ENCODE measurements around the gene GINM1. TPM values are rescaled to one million over a fixed set of nuclear protein-coding genes. Genes with fewer than 3 reads are reported as not detected.
A peak's percentile ranks its signal among the peaks of the same experiment; 100 is the strongest.

GINM1 gene, protein sequence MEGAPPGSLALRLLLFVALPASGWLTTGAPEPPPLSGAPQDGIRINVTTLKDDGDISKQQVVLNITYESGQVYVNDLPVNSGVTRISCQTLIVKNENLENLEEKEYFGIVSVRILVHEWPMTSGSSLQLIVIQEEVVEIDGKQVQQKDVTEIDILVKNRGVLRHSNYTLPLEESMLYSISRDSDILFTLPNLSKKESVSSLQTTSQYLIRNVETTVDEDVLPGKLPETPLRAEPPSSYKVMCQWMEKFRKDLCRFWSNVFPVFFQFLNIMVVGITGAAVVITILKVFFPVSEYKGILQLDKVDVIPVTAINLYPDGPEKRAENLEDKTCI
- 18.6 TPM for total RNA-seq

DNA sequence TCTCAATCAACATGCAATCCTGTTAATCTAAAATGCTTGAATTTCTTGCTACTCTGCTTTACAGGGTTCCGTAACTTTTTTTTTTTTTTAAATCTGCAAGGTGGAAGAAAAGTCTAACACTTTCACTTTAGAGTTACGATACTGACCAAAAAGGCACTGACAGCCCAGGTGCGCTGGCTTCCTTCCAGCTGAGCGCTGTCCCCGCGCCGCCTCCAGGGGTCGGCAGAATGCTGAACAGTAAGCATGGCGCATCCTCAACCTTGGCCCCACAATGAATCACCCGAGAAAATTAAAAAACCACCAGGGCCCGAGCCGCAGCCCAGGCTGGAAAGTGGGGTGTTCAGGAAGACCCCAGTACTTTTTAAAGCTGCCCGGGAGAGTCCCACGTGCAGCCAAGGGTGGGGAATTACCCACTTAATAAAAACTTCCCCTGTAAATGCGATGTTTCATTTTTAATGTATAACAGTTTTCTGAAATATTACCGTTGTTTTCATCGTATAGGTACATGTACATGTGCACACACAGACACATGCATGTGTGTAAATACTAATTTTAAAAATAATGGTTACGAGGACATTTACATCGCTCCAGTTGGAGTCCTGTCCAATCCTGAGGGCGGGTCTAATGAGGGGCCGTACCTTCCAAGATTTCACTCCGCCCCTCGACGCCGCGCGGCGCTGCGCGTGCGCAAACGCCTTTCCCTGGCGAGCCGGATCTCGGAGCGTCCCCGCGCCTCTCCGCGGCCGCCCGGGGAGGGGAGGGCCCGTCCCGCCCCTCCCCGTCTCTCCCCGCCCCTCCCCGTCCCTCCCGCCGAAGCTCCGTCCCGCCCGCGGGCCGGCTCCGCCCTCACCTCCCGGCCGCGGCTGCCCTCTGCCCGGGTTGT lies at the start of gene GINM1:
Gene GINM1 (plus strand): TSS at position 849 of the 883 bp plus-strand sequence. CDS start 40 bp downstream, outside the sequence.
- ATAC-seq: peak; percentile 92
- DNase-seq (ENCODE audit: low spot score): peak; percentile 97

DNA sequence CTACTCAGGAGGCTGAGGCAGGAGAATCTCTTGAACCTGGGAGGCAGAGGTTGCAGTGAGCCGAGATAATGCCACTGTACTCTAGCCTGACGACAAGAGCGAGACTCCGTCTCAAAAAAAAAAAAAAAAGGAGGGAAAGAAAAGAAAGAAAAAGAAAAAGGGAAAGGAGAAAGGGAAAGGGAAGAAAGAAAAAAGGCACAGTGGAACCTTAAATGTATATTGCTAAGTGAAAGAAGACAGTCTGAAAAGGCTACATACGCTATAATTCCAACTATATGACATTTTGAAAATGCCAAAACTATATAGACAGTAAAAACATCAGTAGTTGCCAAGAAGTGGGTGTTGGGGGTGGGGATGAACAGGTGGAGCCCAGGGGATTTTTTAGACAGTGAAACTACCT lies 36.5 kb upstream of the GINM1 start:
- DNase-seq (ENCODE audit: low spot score): no peak
- no peak for ATAC-seq

DNA sequence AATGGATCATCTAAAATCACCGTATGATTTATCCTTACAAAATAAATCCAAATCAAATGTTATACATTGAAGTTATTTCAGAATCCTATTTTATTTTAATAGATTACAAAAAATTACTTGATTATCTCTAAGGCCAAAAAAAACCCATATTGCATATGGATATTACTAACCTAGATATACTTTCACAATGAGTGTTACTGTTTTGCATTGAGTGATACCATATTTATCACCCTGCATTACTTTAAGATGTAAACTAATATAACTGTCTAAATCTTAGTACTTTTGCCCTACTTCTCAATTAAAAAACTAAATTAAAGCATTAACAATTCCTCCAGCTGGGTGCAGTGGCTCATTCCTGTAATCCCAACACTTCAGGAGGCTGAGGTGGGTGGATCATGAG lies 31.4 kb upstream of the GINM1 start:
- ATAC-seq (no peak), DNase-seq (ENCODE audit: low spot score) (no peak)

DNA sequence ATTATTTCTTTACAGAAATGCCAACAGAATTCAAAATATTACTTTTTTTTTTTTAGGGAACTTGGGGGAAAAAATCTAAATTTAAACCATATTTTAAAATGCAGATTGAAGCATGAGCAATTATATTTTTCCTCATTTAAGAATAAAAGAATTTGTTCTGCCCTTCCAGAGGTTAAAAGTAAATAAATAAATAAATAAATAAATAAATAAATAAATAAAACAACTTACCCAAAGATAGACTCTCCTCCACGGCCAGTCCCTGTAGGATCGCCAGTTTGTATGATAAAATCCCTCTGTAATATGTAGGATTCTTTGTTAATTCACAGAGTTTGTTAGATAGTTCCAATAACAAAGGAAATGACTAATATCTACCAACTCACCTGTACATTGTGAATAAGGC lies 25.0 kb upstream of the GINM1 start:
- no peak for DNase-seq (ENCODE audit: low spot score)
- no peak for ATAC-seq

DNA sequence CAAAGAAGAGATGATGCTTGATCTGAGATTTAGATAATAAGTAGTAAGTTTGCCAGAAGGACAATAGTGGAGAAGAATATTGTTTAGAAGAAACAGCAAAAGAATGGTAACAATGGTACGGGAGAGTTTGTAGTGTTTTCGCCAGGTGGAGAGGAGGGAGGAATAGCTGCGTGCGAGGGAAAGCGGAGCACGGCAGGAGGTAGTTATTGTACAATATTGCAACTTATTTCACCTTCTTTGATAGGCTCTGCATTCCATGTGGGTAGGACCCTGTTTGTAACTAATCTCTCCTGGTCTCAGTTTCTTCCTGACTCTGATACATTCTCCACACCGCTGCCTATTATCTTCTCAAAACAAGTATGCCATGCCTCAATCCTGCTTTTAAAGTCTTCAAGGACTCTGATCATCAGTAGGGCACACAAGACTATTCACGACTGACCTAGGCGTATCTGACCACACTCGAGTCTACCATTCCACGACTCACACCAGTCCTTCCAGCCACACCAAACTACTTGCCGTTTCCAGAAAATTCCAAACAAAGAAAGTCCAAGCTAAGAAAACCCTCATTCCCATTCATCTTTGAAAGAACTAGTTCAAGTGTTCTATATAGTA lies 21.4 kb upstream of the GINM1 start:
- ATAC-seq: no peak
- DNase-seq (ENCODE audit: low spot score): no peak

DNA sequence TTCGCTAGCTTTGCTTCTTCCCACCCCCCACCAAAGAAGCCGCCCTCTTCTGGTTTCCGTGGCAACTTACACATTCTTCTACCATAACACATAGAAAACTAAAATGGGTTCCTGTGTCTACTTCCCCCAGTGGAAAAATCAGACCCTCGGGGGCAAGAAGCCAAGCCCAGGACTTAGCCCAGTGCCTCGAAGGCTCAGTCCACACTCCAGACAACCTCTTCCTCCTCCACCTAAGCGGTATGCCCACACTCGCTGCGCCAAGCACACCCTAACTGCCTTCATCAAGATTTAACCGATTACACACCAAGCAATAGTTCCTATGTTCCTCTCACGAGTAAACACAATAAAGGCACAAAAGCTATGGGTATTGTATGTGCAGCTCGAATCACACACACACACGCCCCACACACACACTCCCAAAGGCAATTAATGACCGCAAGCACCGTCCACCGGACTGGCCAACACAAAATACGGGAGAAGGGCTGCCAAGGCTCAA lies 20.9 kb upstream of the GINM1 start:
- DNase-seq (ENCODE audit: low spot score) (no peak), ATAC-seq (peak; percentile 40)

DNA sequence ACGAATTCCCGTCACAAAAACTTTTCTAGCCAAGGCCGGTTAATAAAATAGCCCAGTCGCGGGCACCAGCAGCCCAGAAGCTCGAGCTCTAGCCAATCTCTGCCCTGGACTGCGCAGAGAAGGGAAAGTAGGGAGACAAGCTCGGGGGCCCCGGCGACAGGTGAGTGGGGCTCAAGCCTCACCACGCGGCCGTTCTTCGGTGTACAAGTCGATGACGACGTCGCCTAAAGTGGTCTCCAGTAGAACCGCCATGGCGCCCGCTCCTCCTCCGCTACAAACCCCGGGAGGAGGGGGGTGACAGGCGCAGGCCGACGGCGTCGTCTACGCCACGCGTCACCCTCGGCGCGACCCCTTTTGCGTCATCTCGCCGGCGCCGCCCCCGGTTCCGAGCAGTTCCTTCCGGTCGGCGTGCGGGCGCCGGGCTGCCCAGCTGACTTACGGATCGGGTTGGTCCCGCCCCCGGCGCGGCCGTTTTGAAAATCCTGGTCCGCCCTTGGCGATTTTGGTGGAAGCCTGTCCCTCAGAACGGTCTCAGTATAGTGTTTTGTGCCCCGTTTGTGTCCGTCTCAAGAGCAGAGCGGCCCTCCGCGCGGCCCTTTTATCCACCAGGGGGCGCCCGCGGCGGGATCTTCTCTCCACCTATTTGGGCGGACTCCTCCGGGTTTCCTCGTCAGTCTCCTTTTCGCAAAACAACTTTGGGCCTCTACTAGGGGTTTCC lies 20.3 kb upstream of the GINM1 start, which contains the start of gene PPIL4:
Gene PPIL4 (minus strand): TSS at position 290 of the 718 bp plus-strand sequence. CDS start 38 bp downstream, at position 252.
- DNase-seq (ENCODE audit: low spot score) (peak; percentile 97), ATAC-seq (peak; percentile 96)

DNA sequence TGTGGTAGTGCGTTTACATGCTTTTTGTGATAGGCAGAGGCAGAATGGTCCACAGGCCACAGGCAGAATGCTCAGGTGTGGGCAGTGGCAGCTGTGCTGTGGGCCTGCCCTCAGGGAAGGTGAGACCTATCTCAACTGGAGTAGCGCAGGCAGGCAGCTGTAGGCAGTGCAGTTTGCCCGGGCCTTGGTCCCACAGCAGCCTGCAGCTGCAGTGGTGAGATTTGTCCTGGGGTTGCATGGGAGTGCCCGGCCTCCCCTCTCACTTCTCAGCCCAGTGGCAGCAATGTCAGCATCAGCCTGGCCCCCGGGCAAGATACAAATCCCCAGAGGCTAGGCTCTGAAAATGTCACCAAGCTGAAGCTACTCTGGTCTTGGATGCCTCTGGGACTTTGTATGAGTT lies 14.3 kb upstream of the GINM1 start:
- ATAC-seq (no peak), DNase-seq (ENCODE audit: low spot score) (no peak)

DNA sequence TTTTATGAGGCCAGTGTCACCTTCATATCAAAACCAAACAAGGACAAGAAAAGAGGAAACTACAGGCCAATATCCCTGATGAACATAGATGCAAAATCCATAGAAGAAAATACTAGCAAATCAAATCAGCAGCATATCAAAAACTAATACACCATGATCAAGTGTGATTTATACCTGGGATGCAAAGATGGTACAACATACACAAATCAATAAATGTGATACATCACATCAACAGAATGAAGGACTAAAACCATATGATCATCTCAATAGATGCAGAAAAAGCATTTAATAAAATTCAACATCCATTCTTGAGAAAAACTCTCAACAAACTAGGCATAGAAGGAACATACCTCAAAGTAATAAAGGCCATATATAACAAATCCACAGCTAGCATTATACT lies 8.1 kb upstream of the GINM1 start:
- DNase-seq (ENCODE audit: low spot score) (no peak), ATAC-seq (no peak)

DNA sequence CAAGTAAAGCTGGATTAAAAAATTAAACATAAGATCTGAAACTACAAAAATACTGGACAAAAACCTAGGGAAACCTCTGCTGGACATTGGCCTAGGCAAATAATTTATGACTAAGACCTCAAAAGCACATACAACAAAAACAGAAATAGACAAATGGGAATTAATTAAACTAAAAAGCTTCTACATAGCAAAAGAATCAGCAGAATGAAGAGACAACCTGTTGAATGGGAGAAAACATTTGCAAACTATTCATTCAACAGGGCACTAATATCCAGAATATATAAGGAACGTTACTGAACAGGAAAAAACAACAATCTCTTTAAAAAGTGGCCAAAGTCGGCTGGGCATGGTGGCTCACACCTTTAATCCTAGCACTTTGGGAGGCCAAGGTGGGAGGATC lies 6.8 kb upstream of the GINM1 start:
- ATAC-seq (no peak), DNase-seq (ENCODE audit: low spot score) (no peak)

DNA sequence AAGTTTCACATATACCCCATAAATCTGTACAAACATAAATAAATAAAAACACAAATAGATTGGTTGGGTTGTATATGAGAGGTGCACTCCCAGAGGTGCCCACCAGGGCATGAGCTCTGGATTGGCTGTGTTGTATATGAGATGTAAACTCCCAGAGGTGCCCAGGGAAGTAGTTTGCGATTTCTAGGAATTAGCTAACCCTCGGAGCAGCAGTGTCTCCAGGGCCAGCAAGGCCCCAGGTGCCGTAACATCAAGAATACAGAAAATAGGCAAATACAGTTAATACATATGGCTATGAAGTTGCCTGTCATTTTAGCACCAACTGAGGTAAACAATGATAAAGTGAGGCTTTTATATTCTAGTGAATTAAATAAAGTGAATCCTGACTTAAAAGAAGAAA lies 5.4 kb upstream of the GINM1 start:
- no peak for ATAC-seq
- no peak for DNase-seq (ENCODE audit: low spot score)

DNA sequence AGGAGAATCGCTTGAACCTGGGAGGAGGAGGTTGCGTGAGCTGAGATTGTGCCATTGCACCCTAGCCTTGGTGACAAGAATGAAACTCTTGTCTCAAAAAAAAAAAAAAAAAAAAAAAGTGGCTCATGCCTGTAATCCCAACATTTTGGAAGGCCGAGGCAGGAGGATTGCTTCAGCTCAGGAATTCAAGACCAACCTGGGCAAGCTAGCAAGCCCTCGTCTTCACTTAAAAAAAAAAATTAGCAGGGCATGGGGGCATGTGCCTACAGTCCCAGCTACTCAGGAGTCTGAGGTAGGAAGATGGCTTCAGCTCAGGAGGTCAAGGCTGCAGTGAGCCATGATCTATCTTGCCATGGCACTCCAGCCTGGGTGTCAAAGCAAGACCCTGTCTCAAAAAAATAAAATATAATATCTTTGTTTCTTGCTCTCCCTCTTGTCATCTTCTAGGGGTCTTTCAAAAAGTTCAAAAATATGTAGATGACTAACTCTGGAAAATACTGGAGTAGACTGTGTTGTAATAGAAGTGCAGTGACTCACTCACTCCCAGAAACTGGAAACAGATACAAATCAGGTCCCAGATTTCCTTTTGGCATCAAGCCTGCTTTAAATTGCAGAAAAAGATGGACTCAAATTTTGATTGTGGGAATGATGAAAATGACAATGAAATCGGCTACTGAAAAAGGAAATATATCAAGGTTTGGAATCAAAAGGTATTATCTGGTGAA lies 2.8 kb upstream of the GINM1 start:
- no peak for DNase-seq (ENCODE audit: low spot score)
- no peak for ATAC-seq

DNA sequence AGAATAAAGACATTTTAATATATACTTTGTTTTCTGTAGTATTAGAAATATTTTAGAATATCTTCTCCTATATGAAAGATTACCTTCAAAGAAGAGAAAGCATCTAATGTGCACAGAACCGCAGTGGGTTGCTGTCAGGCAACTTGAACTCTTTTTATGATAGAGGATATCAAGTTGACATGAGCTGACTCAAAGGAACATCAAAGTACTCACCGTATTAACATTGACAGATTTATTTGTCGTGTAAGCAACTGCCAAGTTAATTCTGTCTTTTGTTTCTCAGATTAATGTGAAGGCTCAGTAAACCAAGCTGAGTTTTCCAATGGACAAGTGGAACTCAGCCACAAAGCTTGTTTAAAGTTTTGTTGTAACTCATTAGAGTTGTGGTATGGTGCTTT lies 2.2 kb upstream of the GINM1 start:
- DNase-seq (ENCODE audit: low spot score) (no peak), ATAC-seq (no peak)

DNA sequence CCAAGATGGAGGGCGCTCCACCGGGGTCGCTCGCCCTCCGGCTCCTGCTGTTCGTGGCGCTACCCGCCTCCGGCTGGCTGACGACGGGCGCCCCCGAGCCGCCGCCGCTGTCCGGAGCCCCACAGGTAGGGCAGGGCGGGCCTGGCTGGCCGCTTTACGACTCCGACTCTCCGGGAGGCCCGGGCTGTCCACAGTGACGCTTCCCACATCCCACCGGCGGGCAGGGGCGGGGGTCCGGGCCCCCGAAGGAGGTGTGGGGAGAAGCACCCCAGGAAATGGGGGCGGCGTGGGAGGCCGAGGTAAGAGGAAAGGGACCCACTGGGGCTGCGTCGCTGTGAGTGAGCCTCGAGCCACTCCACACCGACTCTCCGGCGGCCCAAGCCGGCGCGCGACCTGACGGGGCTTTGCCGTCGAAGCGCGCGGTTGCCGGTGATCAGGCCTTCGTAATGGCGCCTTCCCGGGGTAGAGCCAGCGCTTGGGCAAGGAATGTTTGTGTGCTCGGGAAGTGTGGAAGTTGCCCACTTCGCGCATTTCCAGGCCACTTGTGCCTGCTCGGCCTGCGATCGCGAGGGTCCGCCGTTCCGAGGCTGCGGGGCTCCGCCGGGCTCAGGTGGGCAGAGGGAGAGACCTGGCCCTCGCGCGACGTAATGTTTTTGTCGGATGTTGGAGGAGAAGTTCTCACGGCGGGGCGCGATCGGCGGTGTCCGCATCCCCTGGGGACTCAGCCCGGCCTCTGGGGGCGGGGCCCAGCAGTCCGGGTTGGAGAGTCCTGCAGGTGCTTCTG lies 427 bp downstream of the GINM1 start:
- ATAC-seq (peak; percentile 65), DNase-seq (ENCODE audit: low spot score) (peak; percentile 66)

DNA sequence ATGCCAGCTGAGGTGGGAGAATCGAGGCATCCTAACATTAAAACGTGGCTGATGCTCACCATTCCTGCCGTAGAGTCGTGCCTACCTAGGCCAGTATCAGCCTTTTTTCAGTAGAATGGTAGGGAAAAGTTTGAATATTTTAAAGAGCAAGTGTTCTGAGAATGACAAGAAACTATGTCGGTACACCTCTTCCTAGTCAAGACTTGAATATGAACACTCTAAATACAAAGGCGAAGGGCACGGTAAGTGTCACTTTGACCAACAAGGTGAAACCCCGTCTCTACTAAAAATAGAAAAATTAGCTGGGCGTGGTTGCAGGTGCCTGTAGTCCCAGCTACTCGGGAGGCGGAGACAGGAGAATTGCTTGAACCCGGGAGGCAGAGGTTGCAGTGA lies 1.0 kb downstream of the GINM1 start:
- DNase-seq (ENCODE audit: low spot score): no peak
- ATAC-seq: no peak

DNA sequence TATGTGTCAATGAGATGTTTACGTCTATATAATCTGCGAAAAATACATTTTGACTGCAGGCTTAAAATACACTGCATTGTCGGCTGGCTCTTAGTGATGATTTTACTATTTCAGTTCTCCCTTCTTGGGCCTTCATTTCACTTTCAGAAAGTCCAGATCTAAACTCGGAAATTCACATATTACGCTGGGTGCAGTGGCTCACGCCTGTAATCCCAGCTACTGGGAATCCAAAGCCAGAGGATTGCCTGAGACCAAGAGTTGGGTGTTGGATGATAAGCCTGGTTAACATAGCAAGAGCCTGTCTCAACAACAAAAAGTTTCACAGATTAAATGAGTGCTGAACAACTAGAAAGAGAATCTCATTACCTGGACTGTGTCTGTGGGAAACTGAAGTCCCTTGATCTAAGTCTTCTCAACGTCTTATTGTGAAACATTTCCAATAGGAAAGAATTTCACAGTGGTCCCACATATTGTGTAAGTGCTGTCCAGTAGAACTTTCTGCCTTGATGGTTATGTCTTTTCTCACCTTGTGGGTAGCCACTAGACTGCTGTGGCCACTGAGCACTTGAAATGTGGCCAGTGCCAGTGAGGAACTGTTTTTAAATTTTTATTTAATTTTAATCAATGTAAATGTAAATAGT lies 1.9 kb downstream of the GINM1 start:
- no peak for DNase-seq (ENCODE audit: low spot score)
- ATAC-seq: no peak

DNA sequence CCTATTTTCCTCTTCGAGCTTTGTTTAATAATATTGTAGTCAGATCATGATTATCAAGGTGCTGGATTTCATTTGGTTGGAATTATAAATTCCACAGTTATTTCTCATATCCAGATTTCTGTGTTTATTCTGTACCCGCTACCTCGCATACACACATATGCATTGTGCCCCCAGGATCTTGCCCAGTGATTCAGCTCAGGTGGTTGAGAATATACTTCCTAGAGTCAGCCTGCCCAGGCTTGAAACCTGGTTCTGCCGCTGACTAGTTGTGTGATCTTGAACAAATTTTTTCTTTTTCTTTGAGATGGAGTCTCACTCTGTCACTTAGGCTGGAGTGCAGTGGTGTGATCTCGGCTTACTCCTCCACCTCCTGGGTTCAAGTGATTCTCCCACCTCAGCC lies 14.7 kb downstream of the GINM1 start:
- no peak for ATAC-seq
- no peak for DNase-seq (ENCODE audit: low spot score)

DNA sequence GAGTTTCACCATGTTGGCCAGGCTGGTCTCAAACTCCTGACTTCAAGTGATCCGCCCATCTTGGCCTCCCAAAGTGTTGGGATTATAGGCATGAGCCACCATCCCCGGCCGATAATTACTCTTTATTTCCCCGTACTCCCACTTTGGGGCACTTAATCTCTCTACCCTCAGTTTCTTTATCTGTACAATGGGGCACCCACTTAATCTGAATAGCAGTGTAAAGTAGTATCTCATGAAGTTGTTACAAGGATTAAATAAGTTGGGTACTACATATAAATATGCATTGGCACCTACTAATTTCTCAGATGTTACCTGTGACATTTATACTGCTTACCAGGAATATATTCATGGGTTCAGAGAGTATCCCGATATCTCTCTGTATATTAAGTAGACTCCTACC lies 15.2 kb downstream of the GINM1 start:
- no peak for DNase-seq (ENCODE audit: low spot score)
- no peak for ATAC-seq

DNA sequence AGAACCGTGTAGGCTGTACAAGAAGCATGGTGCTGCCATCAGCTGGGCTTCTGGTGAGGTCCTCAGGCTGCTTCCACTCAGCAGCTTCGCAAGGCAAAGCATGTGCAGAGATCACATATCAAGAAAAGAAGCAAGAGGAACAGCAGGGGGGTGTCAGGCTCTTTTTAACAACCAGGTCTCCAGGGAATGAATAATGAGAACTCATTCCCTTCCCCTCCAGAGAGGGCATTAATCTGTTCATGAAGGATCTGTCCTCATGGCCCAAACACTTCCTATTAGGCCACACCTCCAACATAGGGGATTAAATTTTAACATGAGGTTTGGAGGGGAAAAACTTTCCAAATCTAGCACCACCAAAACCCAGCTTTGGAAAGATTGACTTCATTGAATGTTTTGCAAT lies 20.0 kb downstream of the GINM1 start:
- DNase-seq (ENCODE audit: low spot score) (no peak), ATAC-seq (no peak)

Measured in left lobe of liver (tissue), 2 donors.